ENCODE data around the gene KRT6A. TPM values are rescaled to one million over a fixed set of nuclear protein-coding genes. Genes with fewer than 3 reads are reported as not detected.

Gene KRT6A
- total and polyA plus RNA-seq, 8 donors, result 0.89 to 260 (median 11.9) TPM; not detected in 1

DNA sequence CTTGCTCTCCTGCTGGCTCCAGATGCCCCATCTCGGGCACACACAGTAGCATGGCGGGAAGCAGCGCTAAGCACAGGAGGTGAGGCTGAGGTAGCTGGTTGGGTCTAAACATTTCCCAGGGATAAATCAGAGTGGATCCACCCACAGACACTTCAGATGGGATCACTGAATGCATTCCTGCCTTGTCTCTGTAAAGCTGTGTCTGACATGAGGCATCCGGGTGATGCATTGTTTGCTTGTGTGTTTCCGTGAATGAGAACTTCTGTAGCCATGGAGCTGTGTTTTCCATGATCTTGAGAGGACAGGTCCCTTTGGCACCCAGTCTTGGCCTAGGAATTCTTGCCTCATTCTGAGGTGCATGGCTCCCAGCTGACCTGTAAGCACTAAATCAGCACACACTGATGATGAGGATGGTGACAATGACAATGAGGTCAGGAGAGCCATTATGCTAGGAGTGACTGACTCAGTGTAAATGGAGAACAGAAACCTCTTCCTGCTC, 52.2 kb downstream of the KRT6A start:
- H3K9me3 ChIP-seq, result no peaks in the 10 kb centered on the region
- H3K27ac ChIP-seq, result no peak overlapping the region
- H3K4me1 ChIP-seq, result peaks cover 0 to 10% (median 5%) of the 10 kb centered on the region in 4 donors
- no peak for DNase-seq
- H3K36me3 ChIP-seq, result no peaks in the 10 kb centered on the region
- no peak overlapping the region for H3K4me3 ChIP-seq
- intact Hi-C loops (cut with DNase I; ENCODE audit: low total_unique reads), result no loop called here
- 89 to 95% (median 90%) methylated on average over 5 of the region's 5 CpGs for WGBS, 5 donors
- TF ChIP-seq EP300 (IDR thresholded peaks at IDR 0.05), result no peak
- TF ChIP-seq POLR2AphosphoS5 (IDR thresholded peaks at IDR 0.05), result no peak
- TF ChIP-seq POLR2A (IDR thresholded peaks at IDR 0.05), result no peak
- TF ChIP-seq, protein P1, sequence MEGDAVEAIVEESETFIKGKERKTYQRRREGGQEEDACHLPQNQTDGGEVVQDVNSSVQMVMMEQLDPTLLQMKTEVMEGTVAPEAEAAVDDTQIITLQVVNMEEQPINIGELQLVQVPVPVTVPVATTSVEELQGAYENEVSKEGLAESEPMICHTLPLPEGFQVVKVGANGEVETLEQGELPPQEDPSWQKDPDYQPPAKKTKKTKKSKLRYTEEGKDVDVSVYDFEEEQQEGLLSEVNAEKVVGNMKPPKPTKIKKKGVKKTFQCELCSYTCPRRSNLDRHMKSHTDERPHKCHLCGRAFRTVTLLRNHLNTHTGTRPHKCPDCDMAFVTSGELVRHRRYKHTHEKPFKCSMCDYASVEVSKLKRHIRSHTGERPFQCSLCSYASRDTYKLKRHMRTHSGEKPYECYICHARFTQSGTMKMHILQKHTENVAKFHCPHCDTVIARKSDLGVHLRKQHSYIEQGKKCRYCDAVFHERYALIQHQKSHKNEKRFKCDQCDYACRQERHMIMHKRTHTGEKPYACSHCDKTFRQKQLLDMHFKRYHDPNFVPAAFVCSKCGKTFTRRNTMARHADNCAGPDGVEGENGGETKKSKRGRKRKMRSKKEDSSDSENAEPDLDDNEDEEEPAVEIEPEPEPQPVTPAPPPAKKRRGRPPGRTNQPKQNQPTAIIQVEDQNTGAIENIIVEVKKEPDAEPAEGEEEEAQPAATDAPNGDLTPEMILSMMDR (IDR thresholded peaks at IDR 0.05), result no peak
- peaks cover 0 to 36% (median 0%) of the 10 kb centered on the region in 3 donors for H3K27me3 ChIP-seq

DNA sequence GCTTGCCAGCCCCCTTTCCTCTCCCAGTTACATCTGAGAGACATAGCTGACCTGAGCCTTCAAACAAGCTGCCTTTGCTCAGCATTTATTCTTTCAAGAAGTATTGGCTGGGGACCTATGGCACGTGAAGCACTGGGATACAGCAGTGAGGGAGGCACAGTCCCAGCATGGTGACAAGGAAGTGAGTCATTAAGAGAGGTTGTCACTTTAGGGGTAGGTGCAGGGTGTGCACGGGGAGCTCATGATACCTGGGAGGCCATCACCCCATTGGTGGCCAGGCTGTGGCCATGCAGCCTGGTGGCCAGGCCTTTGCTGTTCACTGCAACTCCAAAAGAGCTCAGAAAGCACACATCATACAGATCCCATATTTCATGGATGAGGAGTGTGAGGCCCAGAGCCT, 53.2 kb downstream of the KRT6A start:
- no peak for TF ChIP-seq POLR2AphosphoS5 (IDR thresholded peaks at IDR 0.05)
- TF ChIP-seq, protein P1 (IDR thresholded peaks at IDR 0.05), result no peak
- TF ChIP-seq POLR2A (IDR thresholded peaks at IDR 0.05), result no peak
- no peak for TF ChIP-seq EP300 (IDR thresholded peaks at IDR 0.05)
- WGBS, 5 donors, result 64 to 90% (median 68%) methylated on average over 2 of the region's 2 CpGs
- no peak for DNase-seq
- H3K27ac ChIP-seq, result no peak overlapping the region
- H3K9me3 ChIP-seq, result no peaks in the 10 kb centered on the region
- H3K36me3 ChIP-seq, result no peaks in the 10 kb centered on the region
- H3K27me3 ChIP-seq, result peaks cover 0 to 36% (median 0%) of the 10 kb centered on the region in 3 donors
- intact Hi-C loops (cut with DNase I; ENCODE audit: low total_unique reads), result no loop called here
- H3K4me1 ChIP-seq, result peaks cover 0 to 8% (median 5%) of the 10 kb centered on the region in 4 donors
- no peak overlapping the region for H3K4me3 ChIP-seq

DNA sequence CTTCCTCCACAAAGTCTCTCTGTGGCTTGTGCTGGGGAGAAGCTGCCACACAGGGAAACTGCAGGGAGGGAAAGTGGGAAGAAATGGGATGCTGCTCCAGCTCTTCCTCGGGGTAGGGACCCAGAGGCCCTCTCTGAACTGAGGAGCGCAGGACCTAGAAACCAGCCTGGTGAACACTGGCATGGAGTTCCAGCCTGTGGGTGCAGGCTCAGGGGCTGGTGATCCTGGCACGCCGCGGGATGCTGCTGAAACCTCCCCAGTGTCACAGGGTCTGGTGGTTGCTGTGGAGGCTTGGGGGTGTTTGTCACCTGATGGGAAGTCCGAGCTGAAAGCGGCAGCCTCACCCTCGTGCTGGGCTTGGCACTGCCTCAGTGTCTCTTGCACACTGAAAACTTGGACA, 53.6 kb downstream of the KRT6A start:
- Histone ChIP-seq H3K9me3 (no peaks in the 10 kb centered on the region), H3K36me3 (no peaks in the 10 kb centered on the region), H3K27ac (no peak overlapping the region), H3K27me3 (peaks cover 0 to 35% (median 0%) of the 10 kb centered on the region in 3 donors), H3K4me3 (no peak overlapping the region), H3K4me1 (peaks cover 0 to 5% (median 3%) of the 10 kb centered on the region in 4 donors)
- DNase-seq, result no peak
- intact Hi-C loops (cut with DNase I; ENCODE audit: low total_unique reads), result no loop called here
- 71 to 82% (median 79%) methylated on average over 8 of the region's 8 CpGs for WGBS, 5 donors
- TF ChIP-seq, protein P1 (IDR thresholded peaks at IDR 0.05), result no peak
- TF ChIP-seq EP300 (IDR thresholded peaks at IDR 0.05), result no peak
- no peak for TF ChIP-seq POLR2AphosphoS5 (IDR thresholded peaks at IDR 0.05)
- no peak for TF ChIP-seq POLR2A (IDR thresholded peaks at IDR 0.05)

DNA sequence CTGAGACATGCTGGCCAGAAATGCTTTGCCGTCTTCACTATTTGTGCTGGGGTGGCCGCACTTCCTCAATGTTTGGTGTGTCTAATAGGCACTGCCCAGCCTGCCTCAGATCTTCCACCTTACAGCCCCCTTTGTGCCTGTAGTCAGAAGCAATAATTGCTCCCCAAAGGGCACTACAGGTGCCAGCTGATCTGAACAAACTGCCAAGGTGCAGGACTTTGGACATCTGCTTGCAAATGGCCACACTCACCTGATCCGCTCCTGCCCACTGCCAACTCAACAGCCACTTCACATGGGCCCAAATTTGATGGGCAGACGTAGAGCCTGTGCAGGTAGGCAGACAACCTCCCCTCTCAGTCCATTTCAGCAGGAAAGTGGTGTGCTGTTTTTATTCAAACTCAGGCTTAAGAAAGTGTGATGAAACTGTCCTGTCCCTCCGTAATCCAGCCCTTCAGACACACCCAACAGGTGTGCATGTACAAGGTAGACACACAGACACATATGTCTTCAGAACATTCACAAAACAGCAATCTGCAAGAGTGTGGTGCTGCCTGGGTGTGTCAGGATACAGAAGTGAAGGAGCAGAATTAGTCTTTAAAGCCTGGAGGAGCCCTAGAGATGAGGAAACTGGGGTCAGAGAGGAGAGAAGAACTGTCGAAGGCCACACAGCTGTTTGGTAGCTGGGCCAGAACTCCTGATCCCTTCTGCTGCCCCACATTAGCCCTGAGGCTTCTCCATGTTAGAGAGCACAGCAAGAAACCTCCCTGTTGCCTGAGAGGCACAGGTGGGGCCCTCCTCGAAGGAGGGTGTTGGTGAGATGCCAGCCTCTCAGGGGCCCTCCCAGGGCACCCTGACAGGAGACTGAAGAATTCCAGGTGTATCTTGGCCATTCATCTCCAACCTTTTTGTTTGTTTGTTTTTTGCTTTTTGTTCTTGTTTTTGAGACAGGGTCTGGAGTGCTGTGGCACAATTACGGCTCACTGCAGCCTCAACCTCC, 54.5 kb downstream of the KRT6A start:
- peaks cover 0 to 37% (median 0%) of the 10 kb centered on the region in 3 donors for H3K27me3 ChIP-seq
- TF ChIP-seq, protein P1 (IDR thresholded peaks at IDR 0.05), result no peak
- no peak for TF ChIP-seq POLR2A (IDR thresholded peaks at IDR 0.05)
- no peak for TF ChIP-seq EP300 (IDR thresholded peaks at IDR 0.05)
- no peak for TF ChIP-seq POLR2AphosphoS5 (IDR thresholded peaks at IDR 0.05)
- 83 to 86% (median 85%) methylated on average over 8 of the region's 8 CpGs for WGBS, 5 donors
- intact Hi-C loops (cut with DNase I; ENCODE audit: low total_unique reads), result no loop called here
- H3K36me3 ChIP-seq, result no peaks in the 10 kb centered on the region
- H3K9me3 ChIP-seq, result no peaks in the 10 kb centered on the region
- DNase-seq, result no peak
- H3K4me1 ChIP-seq, result peaks cover 0 to 5% (median 0%) of the 10 kb centered on the region in 4 donors
- no peak overlapping the region for H3K4me3 ChIP-seq
- H3K27ac ChIP-seq, result no peak overlapping the region

All from stomach (tissue), 9 donors.